GM19324 (cell line): ENCODE data around the gene SPAG7.
A peak's percentile ranks its signal among the peaks of the same experiment; 100 is the strongest.

Experiments used
- ATAC-seq: cut with Tn5 transposase; IDR thresholded peaks from one replicate; pipeline ENCODE4 v1.9.1; 2021; ENCODE audit warnings: mild to moderate bottlenecking, moderate library complexity; ENCODE audit not compliant: unreplicated experiment, low FRiP score

SPAG7 gene, protein sequence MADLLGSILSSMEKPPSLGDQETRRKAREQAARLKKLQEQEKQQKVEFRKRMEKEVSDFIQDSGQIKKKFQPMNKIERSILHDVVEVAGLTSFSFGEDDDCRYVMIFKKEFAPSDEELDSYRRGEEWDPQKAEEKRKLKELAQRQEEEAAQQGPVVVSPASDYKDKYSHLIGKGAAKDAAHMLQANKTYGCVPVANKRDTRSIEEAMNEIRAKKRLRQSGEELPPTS

GRCh38 chr17:4967539-4968485, at the start of gene SPAG7:
Gene SPAG7 (minus strand): TSS chr17:4967817. CDS start chr17:4967804, 13 bp downstream.
- ATAC-seq, result peak; percentile 70

- no peak for ATAC-seq
Observed at GRCh38 chr17:5014357-5014756, 46.7 kb upstream of the SPAG7 start.

DNA sequence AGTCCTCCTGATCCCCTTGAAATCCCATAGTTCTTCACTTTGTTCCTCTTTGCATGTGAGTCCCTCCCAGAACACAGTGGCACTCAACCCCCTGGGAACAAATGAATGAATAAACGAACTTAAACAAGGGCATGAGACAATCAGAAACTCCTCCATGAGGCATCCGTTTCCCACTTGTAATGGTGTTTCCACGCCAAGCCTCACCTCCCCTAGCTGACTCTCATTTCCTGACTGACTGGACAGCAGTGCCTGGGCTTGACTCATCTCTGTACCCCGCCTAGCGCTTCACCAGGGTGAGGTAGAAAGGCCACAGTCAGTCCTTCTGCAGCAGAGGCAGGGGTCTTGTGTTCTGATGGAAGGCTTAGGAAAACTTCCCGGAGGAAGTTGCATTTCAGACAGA, 44.3 kb upstream of the SPAG7 start:
- ATAC-seq, result no peak

GRCh38 chr17:5003214-5003867, 35.7 kb upstream of the SPAG7 start:
- ATAC-seq, result no peak

- ATAC-seq, result no peak
Observed at GRCh38 chr17:5002121-5002788, 34.6 kb upstream of the SPAG7 start.

DNA sequence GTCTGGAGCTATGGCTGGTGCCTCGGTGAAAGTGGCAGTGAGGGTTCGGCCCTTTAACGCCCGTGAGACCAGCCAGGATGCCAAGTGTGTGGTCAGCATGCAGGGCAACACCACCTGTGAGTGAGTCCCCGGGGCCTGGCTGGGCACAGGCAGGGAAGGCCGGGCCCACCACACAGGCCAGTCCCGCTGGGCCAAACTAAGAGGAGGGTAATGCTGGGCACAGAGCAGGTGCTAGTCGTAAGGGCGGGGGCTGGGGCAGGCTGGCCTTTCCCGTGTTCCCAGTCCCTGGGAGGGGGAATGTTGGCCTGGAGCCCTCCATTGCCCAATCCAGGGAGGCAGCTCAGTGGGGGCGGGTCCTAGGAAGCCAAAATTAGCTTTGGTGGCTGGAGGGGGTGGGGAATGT, 32.6 kb upstream of the SPAG7 start:
- no peak for ATAC-seq

- ATAC-seq, result no peak
Observed at GRCh38 chr17:4999430-5000093, 31.9 kb upstream of the SPAG7 start.

DNA sequence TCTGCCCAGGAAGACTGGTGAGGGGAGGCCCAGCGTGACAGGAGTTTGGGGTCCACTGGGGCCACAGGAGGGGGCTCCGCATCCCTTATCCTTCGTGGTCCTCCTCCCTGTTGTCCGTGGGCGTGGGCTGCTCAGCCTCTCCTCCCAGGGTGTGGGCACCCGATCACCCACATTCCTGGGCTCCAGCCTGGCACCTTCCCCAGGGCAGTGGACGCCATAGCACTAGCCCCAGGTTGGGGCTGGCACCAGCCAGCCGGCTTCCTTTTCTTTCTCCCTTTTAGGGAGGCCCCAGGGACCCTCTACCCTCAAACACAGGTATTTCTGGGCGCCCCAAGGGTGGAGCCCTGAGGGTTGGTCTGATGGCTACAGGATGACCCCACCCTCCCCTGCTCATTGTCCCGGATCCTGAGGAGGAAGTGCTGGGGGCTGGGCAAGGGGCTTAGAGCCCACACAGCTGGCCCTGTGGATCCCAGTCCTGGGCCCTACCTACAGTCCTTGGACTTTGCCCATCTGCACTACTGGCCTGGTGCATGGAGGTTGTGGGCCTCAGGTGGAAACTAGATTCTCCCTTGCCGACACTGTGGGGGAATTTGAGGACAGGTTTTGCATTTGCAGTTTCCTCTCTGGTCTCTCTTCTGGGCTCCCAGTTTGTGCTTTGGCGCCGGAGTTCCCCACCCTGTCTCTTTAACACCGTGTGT, 31.3 kb upstream of the SPAG7 start:
- no peak for ATAC-seq

GRCh38 chr17:4998027-4998731, 30.6 kb upstream of the SPAG7 start:
- ATAC-seq, result peak; percentile 15

DNA sequence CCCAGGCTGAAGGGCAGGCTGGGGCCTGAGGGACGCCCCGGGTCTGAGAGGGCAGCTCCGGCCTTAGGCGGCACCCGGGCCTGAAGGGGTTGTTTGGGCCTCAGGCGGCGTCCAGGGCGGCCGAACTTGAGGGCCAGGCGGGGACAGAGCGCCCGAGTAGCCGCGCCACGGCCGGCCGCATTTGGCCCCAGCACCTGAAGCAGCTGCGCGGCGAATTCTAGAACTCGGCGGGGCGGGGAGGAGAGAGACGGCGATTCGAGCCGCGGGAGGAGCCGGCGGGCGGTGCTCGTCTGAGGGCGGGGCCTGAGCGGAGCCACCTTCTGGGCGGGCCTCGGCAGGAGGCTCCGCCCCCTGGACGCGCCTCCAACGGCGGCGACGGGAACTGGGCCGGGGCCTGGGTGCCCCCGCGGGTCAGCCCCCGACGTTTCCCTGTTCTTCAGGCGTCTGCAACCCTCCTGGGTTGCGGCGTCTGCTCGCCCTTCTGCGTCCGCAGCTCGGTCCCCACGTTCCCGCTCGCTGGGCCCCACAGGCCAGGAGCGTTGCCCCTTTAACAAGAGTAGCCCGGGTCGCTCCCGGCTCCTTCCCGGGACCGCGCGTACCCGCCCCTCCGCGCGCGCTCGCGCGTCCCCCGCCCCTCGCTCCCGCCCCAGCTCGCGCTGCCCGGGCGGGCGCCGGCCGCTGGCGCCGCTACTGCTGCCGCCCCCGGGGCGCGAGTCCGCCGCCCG, 29.8 kb upstream of the SPAG7 start, which contains the start of the genes INCA1 and KIF1C:
TSS of gene INCA1 (minus strand) at position 221 of the 725 bp plus-strand sequence. CDS start 3,085 bp downstream, outside the sequence.
TSS of gene KIF1C (plus strand) at position 649 of the 725 bp plus-strand sequence. CDS start 2,297 bp downstream, outside the sequence.
- ATAC-seq, result peak; percentile 85

GRCh38 chr17:4994081-4994595, 26.5 kb upstream of the SPAG7 start:
- no peak for ATAC-seq

DNA sequence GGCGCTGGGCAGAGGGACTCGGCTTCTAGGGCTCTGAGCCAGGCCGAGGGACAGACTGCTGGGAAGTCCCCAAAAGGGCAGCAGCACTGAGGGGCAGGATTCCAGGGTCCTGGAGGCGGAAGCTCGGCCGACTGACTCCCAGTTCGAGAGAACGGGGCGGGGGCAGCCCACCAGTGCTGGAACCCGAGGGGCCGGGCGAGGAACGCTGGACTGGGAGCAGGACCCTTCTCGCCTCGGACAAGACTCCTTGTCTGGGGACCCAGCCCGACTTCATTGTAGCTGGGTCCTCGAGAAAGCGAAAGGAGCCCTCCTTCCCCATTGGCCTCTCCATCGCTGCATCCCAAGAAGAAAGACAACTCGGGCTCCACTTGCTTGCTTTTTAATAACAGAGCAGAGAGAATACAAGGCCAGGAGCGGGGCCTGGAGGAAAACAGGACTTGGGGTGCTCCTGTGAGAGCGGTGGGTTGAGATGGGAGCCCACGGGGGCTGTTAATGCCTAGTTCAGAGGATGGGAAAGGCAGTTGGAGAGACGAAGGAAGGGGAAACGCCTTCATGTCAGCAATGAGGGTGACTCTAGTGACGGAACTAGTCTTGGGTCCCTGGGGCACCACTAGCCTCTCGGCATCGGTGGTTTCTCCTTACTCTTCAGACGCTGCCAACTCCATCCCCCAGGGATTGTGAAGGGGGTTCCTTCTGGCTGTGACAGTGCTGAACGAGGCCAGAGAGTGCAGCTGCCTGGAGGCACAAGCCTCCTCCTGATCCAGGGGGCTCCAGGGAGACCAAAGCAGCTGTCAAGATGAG, 20.4 kb upstream of the SPAG7 start:
- ATAC-seq, result peak; percentile 7

DNA sequence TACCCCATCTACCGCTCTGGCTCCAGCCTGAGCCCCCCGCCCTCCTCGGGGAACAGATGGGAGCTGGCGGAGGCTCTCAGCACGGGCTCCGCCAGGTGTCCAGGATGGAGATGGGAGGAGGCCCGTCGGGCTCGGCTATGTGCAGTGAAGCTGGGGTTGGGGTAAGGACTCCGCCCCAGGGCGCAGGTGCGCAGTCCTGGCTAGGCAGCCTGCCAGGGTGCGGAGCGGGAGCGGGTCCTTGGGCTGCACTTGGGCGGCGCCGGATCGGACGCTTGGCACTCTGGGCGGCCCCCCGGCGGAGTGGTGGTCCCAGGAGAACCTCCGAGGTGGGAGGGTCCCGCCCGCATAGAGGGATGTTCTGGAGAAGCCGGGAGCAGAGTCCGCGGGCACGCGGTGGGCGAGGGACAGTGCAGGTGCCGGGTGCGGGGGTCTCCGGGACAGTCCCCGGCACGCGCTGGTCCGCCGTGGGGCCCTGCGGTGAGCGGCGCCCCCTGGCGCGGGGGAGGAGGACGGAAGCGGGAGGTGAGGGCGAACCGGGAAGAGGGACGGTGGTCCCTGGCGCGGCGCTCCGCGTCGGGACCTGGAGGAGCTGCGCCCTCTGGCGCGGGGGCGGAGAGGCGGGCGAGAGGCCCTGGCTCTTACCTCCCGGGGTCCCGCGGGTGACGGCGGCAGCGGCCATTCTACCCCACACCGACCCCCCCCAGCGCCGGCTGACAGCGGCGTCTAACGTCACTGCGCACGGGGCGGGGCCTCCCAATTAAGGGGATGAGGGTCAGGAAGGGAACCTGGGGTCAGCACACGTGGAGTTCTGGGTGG, 19.5 kb upstream of the SPAG7 start, which contains the start of gene CAMTA2:
TSS of gene CAMTA2 (minus strand) at position 725 of the 816 bp plus-strand sequence. CDS start 1,453 bp downstream, outside the sequence.
- peak; percentile 76 for ATAC-seq

DNA sequence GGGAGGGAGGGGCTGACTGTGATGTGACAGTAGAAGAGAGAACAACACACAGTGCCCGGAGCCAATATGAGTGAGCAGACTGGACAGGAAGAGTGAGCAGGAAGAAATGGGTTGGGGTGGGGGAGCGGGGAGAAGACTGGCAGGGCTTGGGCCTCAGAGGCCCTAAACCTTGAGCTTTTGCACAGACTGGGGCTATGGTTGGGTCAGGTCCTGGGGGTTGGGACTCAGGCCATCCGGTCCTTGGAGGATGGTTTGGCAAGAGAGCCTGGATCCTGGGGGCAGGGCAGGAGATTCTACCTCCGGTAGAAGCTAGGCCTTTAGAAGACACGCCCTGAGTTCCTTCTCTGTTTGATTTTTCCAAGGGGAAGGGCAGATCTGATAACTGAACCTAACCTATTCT, 18.8 kb upstream of the SPAG7 start:
- ATAC-seq, result no peak

GRCh38 chr17:4982305-4982704, 14.7 kb upstream of the SPAG7 start:
- no peak for ATAC-seq

DNA sequence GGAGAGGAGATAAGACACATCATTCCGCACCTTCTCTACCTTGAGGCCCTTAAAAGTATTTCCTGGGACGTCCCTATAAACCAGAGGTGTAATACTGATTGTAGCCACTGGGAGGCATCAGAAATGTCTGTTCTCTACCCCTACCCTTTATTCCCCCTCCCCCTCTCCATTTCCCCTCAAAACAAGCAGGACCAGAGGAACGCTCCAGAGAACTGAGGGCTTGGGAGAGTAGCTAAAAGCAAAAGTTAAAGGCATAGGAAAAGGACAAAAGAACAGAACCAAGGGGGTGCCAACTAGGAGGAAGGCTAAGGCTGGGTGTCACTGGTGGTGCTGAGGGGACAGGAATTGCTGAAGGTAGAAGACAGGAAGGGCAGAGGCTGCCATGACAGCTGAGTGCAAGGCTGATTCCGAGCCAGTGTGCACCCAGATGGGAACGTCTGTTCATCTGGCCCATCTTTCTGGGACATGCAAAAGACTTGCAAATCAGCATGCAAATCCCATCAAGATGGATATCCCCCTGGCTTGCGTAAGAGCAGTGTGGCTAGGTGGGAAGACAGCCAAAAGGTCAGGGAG, 13.1 kb upstream of the SPAG7 start:
- ATAC-seq, result no peak
